ENCODE data around the gene MPRIP.

The MPRIP gene

GRCh38 chr17:17164676-17165075 is 122.4 kb downstream of the MPRIP start:
- TF ChIP-seq, protein P1, sequence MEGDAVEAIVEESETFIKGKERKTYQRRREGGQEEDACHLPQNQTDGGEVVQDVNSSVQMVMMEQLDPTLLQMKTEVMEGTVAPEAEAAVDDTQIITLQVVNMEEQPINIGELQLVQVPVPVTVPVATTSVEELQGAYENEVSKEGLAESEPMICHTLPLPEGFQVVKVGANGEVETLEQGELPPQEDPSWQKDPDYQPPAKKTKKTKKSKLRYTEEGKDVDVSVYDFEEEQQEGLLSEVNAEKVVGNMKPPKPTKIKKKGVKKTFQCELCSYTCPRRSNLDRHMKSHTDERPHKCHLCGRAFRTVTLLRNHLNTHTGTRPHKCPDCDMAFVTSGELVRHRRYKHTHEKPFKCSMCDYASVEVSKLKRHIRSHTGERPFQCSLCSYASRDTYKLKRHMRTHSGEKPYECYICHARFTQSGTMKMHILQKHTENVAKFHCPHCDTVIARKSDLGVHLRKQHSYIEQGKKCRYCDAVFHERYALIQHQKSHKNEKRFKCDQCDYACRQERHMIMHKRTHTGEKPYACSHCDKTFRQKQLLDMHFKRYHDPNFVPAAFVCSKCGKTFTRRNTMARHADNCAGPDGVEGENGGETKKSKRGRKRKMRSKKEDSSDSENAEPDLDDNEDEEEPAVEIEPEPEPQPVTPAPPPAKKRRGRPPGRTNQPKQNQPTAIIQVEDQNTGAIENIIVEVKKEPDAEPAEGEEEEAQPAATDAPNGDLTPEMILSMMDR (conservative IDR thresholded peaks at IDR 0.05), result no peak

DNA sequence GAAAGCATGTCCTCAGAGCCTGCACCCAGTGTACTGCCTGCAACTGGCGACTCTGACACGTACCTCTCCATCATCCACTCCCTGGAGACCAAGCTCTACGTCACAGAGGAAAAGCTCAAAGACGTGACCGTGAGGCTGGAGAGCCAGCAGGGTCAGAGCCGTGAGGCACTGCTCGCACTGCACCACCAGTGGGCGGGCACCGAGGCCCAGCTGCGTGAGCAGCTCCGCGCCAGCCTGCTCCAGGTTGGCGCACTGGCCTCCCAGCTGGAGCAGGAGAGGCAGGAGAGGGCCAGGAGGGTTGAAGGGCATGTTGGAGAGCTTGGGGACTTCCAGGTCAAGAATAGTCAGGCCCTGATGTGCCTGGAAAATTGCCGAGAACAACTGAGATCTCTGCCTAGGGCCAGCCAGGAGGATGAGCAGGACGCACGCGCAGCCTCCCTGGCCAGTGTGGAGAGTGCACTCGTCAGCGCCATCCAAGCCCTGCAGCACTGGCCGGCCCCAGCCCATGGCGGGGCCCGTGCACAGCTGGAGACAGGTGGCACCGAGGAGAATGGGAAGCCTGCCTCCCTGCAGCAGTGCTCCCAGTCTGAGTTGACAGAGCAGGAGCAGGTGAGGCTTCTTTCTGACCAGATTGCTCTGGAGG is 123.5 kb downstream of the MPRIP start:
- TF ChIP-seq, protein P1 (conservative IDR thresholded peaks at IDR 0.05), result no peak
- H3K27ac ChIP-seq, result no peak overlapping the region

More at GRCh38 chr17:17164676-17165075, 122.4 kb downstream of the MPRIP start:
- no peak overlapping the region for H3K27ac ChIP-seq

- H3K27ac ChIP-seq, result no peak overlapping the region
- TF ChIP-seq, protein P1 (conservative IDR thresholded peaks at IDR 0.05), result no peak
These were observed 124.2 kb downstream of the MPRIP start for GRCh38 chr17:17166446-17166845.

DNA sequence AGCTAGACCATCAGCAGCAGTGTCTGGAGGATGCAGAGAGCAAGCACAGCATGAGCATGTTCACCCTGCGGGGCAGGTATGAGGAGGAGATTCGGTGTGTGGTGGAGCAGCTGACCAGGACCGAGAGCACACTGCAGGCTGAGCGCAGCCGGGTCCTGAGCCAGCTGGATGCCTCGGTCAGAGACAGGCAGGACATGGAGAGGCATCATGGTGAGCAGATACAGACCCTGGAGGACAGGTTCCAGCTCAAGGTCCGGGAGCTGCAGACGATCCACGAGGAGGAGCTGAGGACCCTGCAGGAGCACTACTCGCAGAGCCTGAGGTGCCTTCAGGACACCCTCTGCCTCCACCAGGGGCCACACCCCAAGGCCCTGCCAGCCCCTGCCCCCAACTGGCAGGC is 125.1 kb downstream of the MPRIP start:
- H3K27ac ChIP-seq, result no peak overlapping the region
- TF ChIP-seq, protein P1 (conservative IDR thresholded peaks at IDR 0.05), result no peak

DNA sequence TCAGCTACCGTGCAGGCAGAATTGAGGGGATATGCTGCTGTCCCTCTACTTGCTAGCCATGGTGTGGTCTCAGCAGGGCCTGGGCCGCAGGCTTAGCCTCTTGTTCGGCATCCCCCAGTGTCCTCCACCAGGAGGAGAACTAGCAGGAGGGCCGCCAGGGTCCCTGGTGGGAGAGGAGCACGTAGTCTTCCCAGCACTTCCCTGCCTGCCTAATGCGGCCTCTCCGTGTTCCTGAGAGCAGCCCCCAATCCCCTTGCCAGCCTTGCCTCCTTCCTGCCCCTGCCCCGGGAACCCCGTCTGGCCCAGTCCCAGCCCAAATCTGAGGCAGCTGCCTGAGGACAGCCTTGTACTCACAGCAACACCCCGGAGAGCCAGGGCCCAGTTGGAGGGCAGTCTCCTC is 125.7 kb downstream of the MPRIP start:
- TF ChIP-seq, protein P1 (conservative IDR thresholded peaks at IDR 0.05), result no peak
- H3K27ac ChIP-seq, result no peak overlapping the region

- no peak overlapping the region for H3K27ac ChIP-seq
- TF ChIP-seq, protein P1 (conservative IDR thresholded peaks at IDR 0.05), result no peak
These were observed 126.1 kb downstream of the MPRIP start for GRCh38 chr17:17168401-17168800.

DNA sequence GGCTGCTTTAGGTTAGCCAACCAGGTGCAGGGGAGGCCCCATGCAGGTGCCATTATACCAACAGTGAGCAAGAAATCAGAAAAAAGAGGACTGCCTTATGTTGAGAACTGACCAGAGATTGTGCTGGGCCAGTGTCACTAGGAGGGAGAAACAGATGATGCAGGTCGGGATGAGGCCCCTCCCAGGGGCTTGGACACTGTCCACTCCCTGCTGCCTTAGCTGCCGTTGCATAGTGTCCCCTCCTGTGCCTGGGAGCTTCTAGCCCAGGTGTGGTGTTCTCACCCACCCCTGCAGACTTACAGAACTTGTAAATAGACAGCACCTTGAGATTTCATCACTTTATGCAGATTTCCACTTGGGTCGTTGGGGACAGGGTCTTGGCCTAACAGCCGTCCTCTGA is 127.1 kb downstream of the MPRIP start:
- H3K27ac ChIP-seq, result no peak overlapping the region
- TF ChIP-seq, protein P1 (conservative IDR thresholded peaks at IDR 0.05), result no peak
